SK-N-SH (cell line): ENCODE measurements around the gene SND1.

ENCODE experiments used
- CHD2 ChIP-seq: fragments of 150-350 bp; IDR thresholded peaks from 2 replicates; pipeline ENCODE4 v1.6.1; 2018; ENCODE audit warnings: low read length; ENCODE audit not compliant: partially characterized antibody
- FOXM1 ChIP-seq: IDR thresholded peaks from 2 replicates; pipeline ENCODE4 v1.4.0; 2012; ENCODE audit warnings: low read depth, mild to moderate bottlenecking
- GABPA ChIP-seq: IDR thresholded peaks from 2 replicates; pipeline ENCODE4 v1.4.0; 2012; ENCODE audit warnings: low read depth, mild to moderate bottlenecking
- RAD21 ChIP-seq: IDR thresholded peaks from 2 replicates; pipeline ENCODE4 v1.6.1; 2012; ENCODE audit warnings: mild to moderate bottlenecking, low read length
- YY1 ChIP-seq: IDR thresholded peaks from 2 replicates; pipeline ENCODE4 v1.4.0; 2012; ENCODE audit warnings: low read depth, mild to moderate bottlenecking
- TF ChIP-seq, protein P1 (sequence below): fragments of 200-600 bp; sonication (generic); IDR thresholded peaks from 2 replicates; pipeline ENCODE4 v1.6.1; 2017; ENCODE audit warnings: antibody characterized with exemption, mild to moderate bottlenecking, moderate library complexity
- TF ChIP-seq, protein P2 (sequence below): fragments of 150-350 bp; IDR thresholded peaks from 2 replicates; pipeline ENCODE4 v1.6.1; 2017; ENCODE audit warnings: antibody characterized with exemption, low read length, low read depth, borderline replicate concordance

DNA sequence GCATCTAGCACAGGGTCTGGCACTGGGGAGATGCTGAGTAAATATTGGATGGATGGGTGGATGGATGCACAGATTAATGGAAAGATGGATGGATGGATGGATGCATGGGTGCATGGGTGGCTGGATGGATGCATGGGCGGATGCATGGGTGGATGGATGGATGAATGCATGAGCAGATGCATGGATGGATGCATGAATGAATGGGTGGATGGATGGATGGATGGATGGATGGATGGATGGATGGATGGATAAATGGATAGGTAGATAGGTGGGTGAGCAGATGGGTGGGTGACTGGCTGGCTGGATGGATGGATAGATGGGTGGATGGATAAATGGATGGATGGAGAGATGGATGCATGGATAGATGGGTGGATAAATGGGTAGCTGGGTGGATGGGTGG is 39.7 kb upstream of the SND1 start:
- TF ChIP-seq, protein P1, sequence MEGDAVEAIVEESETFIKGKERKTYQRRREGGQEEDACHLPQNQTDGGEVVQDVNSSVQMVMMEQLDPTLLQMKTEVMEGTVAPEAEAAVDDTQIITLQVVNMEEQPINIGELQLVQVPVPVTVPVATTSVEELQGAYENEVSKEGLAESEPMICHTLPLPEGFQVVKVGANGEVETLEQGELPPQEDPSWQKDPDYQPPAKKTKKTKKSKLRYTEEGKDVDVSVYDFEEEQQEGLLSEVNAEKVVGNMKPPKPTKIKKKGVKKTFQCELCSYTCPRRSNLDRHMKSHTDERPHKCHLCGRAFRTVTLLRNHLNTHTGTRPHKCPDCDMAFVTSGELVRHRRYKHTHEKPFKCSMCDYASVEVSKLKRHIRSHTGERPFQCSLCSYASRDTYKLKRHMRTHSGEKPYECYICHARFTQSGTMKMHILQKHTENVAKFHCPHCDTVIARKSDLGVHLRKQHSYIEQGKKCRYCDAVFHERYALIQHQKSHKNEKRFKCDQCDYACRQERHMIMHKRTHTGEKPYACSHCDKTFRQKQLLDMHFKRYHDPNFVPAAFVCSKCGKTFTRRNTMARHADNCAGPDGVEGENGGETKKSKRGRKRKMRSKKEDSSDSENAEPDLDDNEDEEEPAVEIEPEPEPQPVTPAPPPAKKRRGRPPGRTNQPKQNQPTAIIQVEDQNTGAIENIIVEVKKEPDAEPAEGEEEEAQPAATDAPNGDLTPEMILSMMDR = no peak
- TF ChIP-seq YY1 (no peak), FOXM1 (no peak), RAD21 (no peak), CHD2 (no peak), GABPA (no peak)
- TF ChIP-seq, protein P2, sequence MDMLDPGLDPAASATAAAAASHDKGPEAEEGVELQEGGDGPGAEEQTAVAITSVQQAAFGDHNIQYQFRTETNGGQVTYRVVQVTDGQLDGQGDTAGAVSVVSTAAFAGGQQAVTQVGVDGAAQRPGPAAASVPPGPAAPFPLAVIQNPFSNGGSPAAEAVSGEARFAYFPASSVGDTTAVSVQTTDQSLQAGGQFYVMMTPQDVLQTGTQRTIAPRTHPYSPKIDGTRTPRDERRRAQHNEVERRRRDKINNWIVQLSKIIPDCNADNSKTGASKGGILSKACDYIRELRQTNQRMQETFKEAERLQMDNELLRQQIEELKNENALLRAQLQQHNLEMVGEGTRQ = no peak
